Endometrial microvascular endothelial cells (primary cell): Measurements from ENCODE around the gene TAGLN2. TPM values are rescaled to one million over a fixed set of nuclear protein-coding genes. Genes with fewer than 3 reads are reported as not detected.

Experiments
- in situ Hi-C: cut with HindIII; loops from 2 replicates; pipeline ENCODE4 v1.10.0; 2017; ENCODE audit warnings: low sequenced_read_pairs, low pct_unique_long_range_greater_than_20kb; ENCODE audit errors: inconsistent ontology term
- total RNA-seq: library from RNA; depleted of rRNA; stranded (reverse); fragments of >200 nt; gene quantifications from one replicate; pipeline ENCODE4 v1.2.3, GENCODE V29; 2015; ENCODE audit errors: inconsistent ontology term

TAGLN2 gene
- total RNA-seq: 1,070 TPM

DNA sequence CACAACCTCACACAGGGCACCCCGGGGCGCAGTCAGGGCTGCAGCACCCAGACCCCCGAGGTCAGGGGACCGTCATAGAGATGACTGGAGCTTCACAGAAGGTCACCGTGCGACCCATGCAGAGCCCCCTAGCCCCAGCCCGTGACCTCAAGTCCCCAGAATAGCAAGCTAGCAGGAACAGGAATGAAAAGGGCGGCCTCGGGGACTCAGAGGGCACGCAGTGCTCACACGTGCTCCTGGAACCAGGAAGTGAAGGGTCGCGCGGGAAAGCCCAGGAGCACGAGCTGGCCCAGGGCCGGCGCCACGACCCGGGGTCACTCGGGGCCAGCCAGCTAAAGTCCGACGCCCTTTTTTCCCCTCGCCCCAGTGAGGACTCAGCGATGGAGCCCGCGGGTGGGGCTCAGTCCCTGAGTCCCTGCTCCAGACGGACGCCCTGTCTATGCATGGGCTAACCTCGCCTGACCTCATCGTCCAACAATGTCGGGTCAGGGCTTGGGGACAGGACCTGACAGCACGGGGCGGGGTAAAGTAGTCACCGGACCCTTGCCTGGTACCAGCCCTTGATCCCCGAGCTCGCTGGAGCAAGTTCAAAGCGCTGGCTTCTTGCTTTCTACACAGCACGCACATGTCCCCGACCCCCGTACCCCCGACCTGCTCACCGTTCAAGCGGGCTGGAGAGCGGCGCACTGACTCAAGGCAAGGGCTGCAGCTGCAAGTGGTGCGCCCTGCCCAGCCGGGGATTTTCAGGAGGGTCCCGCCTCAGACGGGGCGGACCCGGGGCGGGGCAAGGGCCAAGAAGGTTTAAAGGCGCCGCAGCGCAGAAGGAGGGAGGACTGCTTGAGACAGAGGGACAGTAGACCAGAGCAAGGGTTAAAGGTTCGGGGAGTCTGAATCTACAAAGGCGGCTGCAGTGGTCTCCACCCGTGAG, at the start of gene TAGLN2:
Gene TAGLN2 (minus strand): TSS at position 717 of the 928 bp plus-strand sequence. CDS start 4,998 bp downstream, outside the sequence.
- in situ Hi-C loops: no loop called here

DNA sequence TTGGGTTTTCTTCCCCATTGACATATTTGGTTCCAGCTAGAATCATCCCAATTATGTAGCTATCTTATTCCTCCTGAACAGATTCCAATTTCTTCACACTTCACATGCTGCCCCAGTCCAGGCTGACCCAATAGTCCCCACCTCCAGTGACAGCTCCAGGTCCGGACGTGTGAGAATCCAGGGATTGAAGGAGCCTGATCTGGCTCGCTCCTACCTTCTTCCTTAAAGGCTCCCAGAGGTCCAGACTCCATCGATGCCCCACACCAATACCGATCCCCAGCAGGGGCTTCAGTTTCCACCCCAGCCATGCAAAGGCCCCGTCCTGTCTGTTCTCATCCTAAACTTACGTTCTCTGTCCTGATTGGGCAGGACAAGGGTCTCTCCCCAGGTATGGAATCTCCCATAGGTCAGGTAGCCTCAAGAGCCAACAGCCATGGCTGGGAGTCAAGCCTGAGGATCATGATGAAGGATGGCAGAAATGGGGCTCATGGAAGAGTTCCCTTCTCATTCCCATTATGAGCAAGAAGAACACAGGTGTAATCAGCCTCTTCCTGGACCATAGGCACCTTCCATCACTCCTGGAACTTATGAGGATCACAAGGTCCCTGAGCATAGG, 49.2 kb upstream of the TAGLN2 start:
- in situ Hi-C loops: no loop called here

DNA sequence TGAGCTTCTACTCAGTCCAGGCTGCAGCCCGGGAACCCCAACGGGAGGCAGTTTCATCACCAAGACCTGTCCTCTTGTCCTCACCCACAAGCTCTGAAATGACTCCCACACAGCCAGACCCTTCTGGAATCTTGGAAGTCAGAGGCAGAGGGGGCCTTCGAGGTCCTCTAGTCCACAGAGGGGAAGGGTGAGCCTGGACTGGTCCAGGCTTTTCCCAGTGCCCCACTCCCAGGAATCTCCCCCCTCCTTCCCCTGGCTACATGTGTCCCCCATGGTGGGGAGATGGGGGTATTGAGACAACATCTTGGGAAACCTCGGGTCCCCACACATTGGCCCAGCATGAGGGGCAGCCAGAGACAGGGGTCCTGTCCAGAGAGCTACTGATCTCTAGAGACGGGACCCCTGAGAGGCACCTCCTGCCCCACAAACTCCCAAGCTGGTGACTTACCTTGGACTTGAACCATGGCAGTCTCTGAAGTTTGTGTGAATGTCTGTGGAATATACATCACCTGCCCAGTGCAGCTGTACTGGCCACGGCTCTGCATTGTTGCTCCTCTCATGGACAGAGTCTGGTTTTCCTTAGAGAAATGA, 48.1 kb upstream of the TAGLN2 start:
- in situ Hi-C loops: no loop called here

DNA sequence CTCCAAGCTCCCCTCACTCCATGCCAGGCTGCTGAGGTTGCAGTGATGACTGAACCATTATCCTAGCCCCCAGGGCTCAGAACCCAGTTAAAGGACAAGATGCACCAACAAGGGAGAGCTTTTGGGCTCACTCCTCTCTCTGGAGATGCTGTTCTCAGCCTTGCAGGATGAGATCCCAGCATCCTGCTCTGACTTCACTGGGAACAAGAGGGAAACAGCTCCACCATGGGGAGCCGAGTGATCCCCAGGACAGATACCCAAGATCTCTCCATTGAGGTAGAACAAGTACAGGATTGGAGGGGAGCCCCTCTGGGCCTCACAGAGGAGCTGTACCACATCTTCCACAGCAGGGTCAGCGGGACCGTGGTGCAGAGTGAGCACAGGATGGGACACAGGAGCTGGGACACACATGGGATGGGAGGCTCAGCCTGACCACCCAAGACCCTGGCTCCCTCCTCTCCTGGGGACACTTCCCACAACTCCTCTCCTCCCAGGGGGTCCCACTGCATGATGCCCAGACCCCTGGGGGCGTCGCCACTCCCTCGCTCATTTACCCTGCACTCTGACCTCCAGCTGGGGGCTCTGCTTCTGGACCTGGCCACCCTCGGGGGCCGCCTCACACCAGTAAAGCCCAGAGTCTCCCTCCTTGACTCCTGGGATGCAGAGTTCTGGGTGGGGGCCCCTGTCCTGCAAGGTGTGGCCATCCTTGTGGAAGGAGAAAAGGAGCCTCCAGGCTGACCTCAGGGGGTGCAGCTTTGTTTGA, 47.3 kb upstream of the TAGLN2 start:
- in situ Hi-C loops: no loop called here

DNA sequence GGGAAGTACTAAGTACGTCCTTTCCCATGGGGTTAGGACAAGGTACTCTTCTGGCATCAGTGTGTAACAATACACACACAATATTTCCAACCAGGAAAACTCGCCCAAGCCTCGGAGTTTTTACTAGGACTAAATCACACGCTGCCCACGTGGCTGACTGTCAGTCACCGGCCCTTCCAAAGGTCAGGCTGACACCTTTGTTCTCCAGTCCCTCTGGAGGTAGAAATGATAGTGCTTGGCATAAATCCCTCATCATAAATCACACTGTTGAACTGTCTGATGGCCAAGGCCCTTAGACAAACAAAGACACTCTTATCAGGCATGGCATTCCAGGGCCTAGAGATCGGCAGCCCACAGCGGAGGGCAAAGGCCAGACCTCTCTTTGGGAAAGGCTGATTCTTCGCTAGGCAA, 45.6 kb upstream of the TAGLN2 start:
- in situ Hi-C loops: no loop called here

DNA sequence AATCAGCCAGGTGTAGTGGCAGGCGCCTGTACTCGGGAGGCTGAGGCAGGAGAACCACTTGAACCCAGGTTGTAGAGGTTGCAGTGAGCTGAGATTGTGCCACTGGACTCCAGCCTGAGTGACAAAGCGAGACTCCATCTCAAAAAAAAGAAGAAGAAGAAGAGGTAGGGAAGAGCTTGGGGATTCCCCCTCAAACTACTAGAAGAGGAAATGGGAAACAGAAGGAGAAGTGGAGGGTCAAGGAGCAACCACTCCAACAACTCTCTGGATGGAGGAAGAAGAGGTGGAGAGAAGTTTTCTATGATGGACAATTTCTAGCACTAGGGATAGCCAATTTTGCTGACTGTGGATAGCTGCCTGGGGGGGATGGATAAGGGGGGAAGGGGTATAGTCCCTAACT, 43.6 kb upstream of the TAGLN2 start:
- in situ Hi-C loops: no loop called here

DNA sequence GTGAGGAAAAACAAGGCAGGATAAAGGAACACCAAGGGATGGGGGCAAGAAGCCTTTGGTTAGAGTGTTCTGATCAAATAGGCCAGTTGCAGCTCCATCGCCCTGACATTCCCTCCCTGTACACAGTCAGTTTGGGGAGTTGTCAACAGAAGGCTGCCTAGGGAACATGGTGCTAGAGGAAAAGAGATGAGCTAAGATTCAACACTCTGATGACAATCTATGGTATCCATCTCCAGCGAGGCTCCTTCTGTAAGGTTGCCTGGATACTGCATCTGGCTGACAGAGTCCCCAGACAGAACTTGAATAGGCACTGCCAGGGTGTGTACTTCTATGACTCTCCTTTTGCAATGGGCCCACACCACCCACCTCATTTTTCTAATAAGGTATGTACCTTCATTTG, 40.0 kb upstream of the TAGLN2 start:
- in situ Hi-C loops: no loop called here

DNA sequence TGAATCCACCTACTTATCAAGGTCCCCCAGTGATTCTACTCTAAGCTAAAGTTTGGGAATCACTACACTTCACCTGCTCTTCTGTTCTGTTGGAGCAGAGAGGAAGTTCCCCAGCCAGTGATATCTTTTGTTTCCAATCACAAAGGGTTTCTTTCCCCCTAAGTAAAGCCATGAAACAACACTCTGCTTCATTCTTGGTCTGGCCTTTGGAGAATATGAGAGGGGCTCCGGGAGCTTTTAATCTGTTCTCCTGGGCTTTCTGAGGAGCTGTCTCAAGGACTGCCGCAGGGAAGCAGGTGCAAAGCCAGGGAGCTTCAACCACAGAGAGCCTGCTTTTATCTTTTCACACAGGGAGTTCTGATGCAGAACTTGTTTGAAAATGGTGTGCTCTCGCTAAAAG, 38.8 kb upstream of the TAGLN2 start:
- in situ Hi-C loops: no loop called here

DNA sequence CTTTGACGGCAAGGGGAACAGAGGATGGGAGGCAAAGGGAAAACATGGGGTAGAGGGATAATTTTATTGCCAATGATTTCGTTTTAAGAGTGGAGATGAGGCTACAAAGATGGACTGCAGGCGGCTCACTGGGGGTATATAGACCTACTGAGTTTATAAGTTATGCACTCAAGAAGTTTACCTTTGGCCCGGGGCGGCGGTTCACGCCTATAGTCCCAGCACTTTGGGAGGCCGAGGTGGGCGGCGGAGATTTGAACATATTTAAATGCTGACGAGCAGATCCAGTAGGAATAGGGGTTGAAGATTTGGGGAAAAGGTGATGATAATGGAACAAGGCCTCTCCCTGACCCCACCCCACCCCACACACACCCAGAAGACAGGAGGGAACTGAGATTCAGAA, 36.9 kb upstream of the TAGLN2 start:
- in situ Hi-C loops: no loop called here

DNA sequence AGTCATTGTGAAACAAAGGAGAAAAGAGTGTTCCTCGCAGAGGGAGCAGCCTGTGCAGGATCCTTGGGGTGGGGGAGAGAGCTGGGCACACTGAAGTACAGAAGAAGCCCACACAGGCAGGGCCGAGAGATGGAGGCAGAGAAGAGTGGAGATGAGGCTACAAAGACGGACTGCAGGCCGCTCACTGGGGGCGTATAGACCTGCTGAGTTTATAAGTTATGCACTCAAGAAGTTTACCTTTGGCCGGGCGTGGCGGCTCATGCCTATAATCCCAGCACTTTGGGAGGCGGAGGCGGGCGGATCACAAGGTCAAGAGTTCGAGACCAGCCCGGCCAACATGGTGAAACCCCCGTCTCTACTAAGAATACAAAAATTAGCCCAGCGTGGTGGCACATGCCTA, 36.3 kb upstream of the TAGLN2 start:
- in situ Hi-C loops: no loop called here

DNA sequence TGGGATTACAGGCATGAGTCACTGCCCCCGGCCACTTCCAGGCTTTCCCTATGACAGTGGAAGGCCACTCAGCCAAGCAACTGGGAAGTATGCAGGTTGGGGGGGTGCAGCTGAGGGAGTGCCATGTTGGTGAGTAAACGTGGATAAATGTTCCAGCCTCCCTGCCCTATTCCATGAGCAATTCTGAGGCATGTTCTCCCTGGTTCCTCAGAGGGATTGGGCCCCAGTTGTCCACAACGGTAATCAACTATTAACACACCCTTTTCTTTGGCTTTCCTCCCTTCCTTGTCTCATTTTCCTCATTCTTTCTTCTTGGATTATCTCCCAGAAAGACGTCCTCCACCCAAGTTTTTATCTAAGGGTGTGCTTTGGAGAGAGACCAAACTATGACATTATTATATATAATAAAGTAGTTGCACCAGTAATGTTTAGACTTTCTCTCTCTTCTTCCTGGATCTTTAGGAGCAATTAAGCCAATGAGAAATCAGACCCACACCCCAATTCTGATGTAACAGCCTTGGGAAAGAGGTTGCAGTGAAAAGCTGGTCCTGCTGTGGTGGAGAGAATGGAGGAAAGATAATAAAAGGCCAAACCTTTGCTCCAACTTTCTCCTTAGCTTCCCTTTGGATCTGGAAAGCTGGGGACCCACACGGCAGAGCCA, 35.5 kb upstream of the TAGLN2 start:
- in situ Hi-C loops: no loop called here

DNA sequence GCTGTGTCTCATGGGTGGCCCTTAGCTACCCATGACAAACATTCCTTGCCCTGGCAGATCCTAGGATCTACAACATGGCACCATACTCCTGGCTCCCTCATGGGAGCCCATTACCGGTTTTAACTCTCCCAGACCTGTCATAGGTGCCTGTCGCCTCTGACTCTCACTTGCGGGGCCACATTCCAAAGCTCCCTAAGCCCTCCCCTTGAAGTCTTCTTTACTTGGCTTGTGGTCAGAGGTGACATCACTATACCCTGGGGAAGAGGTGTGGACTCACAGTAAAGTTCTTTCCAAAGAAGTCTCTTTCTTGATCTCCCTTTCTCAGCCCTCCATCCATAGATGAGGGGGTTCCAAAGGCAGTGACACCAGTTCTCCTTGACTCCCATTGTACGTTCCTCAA, 34.1 kb upstream of the TAGLN2 start:
- in situ Hi-C loops: no loop called here

DNA sequence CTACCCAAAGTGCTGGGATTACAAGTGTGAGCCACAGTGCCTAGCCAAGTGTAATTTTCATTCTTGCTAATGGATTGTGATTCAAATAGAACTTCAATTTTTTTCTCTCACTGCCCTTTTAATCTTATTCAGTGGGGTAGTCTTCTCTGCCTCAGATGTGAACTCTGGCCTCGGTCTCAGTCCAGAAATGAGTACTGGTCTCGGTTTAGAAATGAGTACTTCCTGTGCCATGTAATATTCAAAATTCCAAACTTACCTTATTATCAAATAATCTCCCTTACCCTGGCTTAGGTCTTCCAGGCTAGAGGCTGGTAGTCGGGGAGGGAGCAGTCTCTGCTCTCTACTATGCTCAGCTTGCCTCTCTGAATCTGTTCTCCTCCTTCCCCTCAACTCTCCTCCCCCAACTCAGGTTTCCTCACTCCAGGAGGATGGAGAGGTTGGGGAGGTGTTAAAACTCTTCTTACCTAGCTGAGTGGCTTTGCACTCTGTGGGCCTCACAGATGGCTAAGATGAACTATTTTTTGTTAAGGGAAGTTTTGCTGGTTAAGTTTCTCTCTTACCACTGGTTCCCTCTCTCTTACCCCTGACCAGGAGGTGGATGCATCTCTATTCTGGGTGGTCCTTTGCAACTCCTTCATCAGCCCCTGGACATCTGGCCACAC, 33.5 kb upstream of the TAGLN2 start:
- in situ Hi-C loops: no loop called here

DNA sequence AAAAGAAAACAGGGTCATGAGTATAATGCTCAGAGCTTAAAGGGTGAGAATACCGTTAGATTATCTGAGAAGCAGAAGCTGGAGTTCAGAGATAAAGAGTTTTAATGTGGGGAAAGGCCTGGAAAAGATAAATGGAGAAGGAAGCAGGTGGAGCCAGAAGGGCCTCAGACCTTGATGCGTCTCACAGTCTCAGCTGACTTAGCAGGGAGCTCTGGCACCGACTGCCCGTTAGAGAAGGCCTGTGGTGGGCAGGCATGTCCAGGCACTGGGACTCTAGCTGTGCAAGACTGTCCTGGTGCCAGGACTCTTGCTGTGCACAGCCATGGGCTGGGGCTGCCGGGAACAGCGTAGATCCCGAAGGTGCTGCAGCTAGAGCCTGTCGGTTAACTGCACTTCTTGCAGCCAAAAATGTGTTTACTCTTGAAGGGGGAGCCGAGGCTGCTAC, 32.5 kb upstream of the TAGLN2 start:
- in situ Hi-C loops: no loop called here

DNA sequence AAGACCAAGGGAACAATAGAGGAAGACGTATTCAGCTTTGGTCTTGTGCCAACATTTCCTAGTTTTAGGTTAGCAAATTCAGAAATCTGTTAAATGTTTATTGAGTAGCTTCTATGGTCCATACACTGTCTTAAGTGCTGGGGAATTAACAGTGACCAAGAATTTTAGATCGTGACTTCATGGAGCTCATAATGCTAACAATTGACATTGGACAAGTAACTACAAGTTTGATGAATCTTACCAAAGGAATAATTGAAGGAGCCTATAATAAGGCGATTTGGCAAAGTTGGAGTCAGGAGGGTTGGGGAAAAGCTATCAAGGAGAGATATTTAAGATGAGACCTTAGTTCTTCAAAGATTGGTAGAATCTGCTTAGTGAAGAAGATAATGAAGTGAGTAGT, 30.1 kb upstream of the TAGLN2 start:
- in situ Hi-C loops: no loop called here

DNA sequence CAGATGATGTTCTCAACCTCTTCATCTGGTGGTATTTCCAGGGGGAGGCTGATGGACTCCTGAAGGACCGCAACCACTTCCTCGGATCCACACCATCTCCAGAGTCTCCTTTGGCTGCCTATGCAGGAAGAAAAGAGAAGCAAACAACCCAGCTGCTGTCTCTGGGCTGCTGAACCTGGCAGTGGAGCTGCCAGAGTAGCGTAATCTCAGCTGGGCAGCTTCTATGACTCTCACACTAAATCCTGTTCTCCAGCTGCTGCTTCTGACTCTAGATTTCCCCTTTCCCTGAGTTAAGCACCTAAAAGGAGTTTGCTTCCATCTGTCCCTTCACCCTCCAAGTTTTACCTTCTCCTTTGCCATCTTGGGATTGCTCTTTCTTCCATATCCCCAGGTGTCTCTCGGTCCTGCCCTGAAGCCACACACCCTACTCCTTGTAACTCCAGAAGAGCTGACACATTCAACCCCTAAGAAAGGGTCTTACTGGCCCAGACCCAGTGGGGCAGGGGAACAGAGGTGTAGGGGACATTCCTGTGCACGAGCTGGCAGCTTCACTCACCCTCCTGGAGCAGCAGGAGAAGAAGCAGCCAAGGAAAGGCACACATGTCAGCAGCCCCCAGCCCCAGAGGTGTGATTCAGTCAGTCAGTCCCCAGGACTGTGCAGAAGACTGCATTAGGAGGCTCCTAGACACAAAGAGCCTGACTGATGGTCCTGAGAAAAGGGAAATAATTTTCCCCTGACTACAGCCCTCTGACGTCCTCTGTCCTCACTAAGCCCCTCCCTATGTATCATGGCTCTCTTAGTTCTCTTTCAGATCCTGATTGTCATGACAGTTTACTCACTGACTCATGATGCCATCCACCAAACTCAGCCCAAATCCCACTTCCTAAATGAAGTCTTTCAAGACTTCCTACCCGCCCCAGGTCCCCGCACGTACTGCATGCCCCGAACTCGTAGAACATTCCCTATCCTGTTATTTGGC, 28.5 kb upstream of the TAGLN2 start, which contains the start of gene SLAMF9:
Gene SLAMF9 (minus strand): TSS at position 702 of the 980 bp plus-strand sequence. CDS start 100 bp downstream, at position 602.
- in situ Hi-C loops: no loop called here

DNA sequence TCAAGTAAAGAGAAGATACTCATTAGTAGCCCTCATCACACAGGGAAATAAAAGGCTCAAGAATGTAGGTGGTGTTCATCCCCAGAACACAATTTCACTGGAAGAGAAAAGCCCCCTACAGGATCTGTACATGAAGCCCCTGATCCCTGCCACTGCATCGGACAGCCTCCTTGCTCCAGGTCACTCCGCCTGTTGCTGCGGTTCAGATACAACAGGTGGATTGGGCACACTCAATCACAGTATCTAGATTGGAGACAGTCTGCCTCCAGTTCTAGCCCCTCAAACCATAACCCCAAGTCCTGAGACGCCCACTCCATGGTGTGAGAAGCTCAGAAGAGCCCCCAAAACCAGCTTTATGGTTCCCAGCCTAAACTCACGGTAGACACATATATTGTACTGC, 27.6 kb upstream of the TAGLN2 start:
- in situ Hi-C loops: no loop called here
